Anterior cingulate cortex (tissue), 58 donors: Measurements from ENCODE around the gene HFM1.
"Not testable (repeated sequence)": the region's sequence is repeated elsewhere in the genome, so short reads cannot be mapped to it uniquely, and the experiment has no call there.

Source experiments
- DNase-seq, 58 donors: peaks; one replicate each; lab custom pipeline; 2025; lab: John Stamatoyannopoulos, UW

HFM1 gene

GRCh38 chr1:91404151-91405012 lies at the start of gene HFM1:
Gene HFM1, minus strand, starts transcription at chr1:91404837. Its CDS starts 3,755 bp downstream, at chr1:91401082.
- DNase-seq: peak; percentile 23 to 87 (median 63)

- no peak for DNase-seq
Observed at GRCh38 chr1:91454136-91454535, 49.5 kb upstream of the HFM1 start.

GRCh38 chr1:91450260-91450659 lies 45.6 kb upstream of the HFM1 start:
- DNase-seq: no peak

GRCh38 chr1:91447782-91448181 lies 43.1 kb upstream of the HFM1 start:
- not testable (repeated sequence) for DNase-seq

- DNase-seq: not testable (repeated sequence)
Observed at GRCh38 chr1:91441980-91442379, 37.3 kb upstream of the HFM1 start.

- DNase-seq: no peak
Observed at GRCh38 chr1:91440847-91441246, 36.2 kb upstream of the HFM1 start.

- DNase-seq: no peak
Observed at GRCh38 chr1:91439016-91439415, 34.4 kb upstream of the HFM1 start.

- no peak for DNase-seq
Observed at GRCh38 chr1:91428182-91428798, 23.7 kb upstream of the HFM1 start.

GRCh38 chr1:91427741-91428140 lies 23.1 kb upstream of the HFM1 start:
- DNase-seq: no peak

- DNase-seq: not testable (repeated sequence)
Observed at GRCh38 chr1:91422523-91422922, 17.9 kb upstream of the HFM1 start.

- DNase-seq: peak in 1 of 58 donors; percentile 0
Observed at GRCh38 chr1:91412371-91412770, 7.7 kb upstream of the HFM1 start.

- no peak for DNase-seq
Observed at GRCh38 chr1:91406773-91407389, 2.2 kb upstream of the HFM1 start.

- peak in 1 of 58 donors; percentile 15 for DNase-seq
Observed at GRCh38 chr1:91402023-91402422, 2.6 kb downstream of the HFM1 start.

- DNase-seq: no peak
Observed at GRCh38 chr1:91400133-91400725, 4.4 kb downstream of the HFM1 start.

GRCh38 chr1:91398291-91398690 lies 6.3 kb downstream of the HFM1 start:
- DNase-seq: no peak

- DNase-seq: peak in 3 of 58 donors; percentile 0 to 5 (median 2)
Observed at GRCh38 chr1:91397605-91398004, 7.0 kb downstream of the HFM1 start.

- no peak for DNase-seq
Observed at GRCh38 chr1:91393042-91393441, 11.6 kb downstream of the HFM1 start.

- no peak for DNase-seq
Observed at GRCh38 chr1:91386109-91386508, 18.5 kb downstream of the HFM1 start.

- DNase-seq: no peak
Observed at GRCh38 chr1:91383456-91383855, 21.2 kb downstream of the HFM1 start.

GRCh38 chr1:91381844-91382243 lies 22.8 kb downstream of the HFM1 start:
- no peak for DNase-seq

- no peak for DNase-seq
Observed at GRCh38 chr1:91374086-91374485, 30.6 kb downstream of the HFM1 start.
